Fibroblast of skin of left quadriceps (primary cell): ENCODE results near the gene RBCK1.
A peak's percentile ranks its signal among the peaks of the same experiment; 100 is the strongest.

Experiments used
- DNase-seq, 2 experiments: peaks; one replicate each; pipeline ENCODE4 v3.0.0-alpha.2; 2013; ENCODE audit warnings: low read depth in 2 of 2

Gene RBCK1

GRCh38 chr20:399182-399707 lies 8.9 kb upstream of the RBCK1 start:
- no peak for DNase-seq

- DNase-seq, result no peak
Observed at GRCh38 chr20:400128-400453, 8.0 kb upstream of the RBCK1 start.

GRCh38 chr20:400454-401275 lies 7.4 kb upstream of the RBCK1 start:
- no peak for DNase-seq

- peak; percentile 79 to 80 for DNase-seq
Observed at GRCh38 chr20:401682-402495, 6.2 kb upstream of the RBCK1 start.

- no peak for DNase-seq
Observed at GRCh38 chr20:402496-402885, 5.6 kb upstream of the RBCK1 start.

GRCh38 chr20:402898-403581 lies 5.1 kb upstream of the RBCK1 start:
- no peak for DNase-seq

- DNase-seq, result no peak
Observed at GRCh38 chr20:403582-403957, 4.5 kb upstream of the RBCK1 start.

- DNase-seq, result no peak
Observed at GRCh38 chr20:404088-404487, 4.0 kb upstream of the RBCK1 start.

- DNase-seq, result no peak
Observed at GRCh38 chr20:406200-407132, 1.6 kb upstream of the RBCK1 start.

- peak; percentile 41 to 42 for DNase-seq
Observed at GRCh38 chr20:407133-407952, 756 bp upstream of the RBCK1 start.

GRCh38 chr20:408843-409696 lies 971 bp downstream of the RBCK1 start:
- DNase-seq, result no peak

- DNase-seq, result no peak
Observed at GRCh38 chr20:409697-410559, 1.8 kb downstream of the RBCK1 start.

GRCh38 chr20:412081-412480 lies 4.0 kb downstream of the RBCK1 start:
- no peak for DNase-seq

GRCh38 chr20:414161-414560 lies 6.1 kb downstream of the RBCK1 start:
- DNase-seq, result no peak

- no peak for DNase-seq
Observed at GRCh38 chr20:415820-416322, 7.8 kb downstream of the RBCK1 start.

- no peak for DNase-seq
Observed at GRCh38 chr20:416950-417800, 9.1 kb downstream of the RBCK1 start.

GRCh38 chr20:417801-418342 lies 9.8 kb downstream of the RBCK1 start:
- no peak for DNase-seq
